GM23338 (cell line): ENCODE measurements around the gene KCNMA1. TPM values are rescaled to one million over a fixed set of nuclear protein-coding genes. Genes with fewer than 3 reads are reported as not detected.

Source experiments
- ATAC-seq: fragments of 200-7000 bp; cut with Tn5 transposase; 3 replicates; pipeline ENCODE4 v1.9.1; 2020
- DNase-seq: peaks from one replicate; pipeline ENCODE4 v3.0.0-alpha.2; 2015; ENCODE audit warnings: low spot score
- H2AFZ ChIP-seq: fragments of 200-600 bp; sonication (generic); 2 replicates; pipeline ENCODE4 v1.8.0; 2016; ENCODE audit warnings: antibody characterized with exemption, mild to moderate bottlenecking, moderate library complexity
- H3F3A ChIP-seq: fragments of 200-600 bp; sonication (generic); replicated peaks from 2 replicates; pipeline ENCODE4 v1.8.0; 2017; ENCODE audit warnings: antibody characterized with exemption, mixed run types, low read depth
- H3K27ac ChIP-seq: fragments of 200-600 bp; sonication (generic); 2 replicates; pipeline ENCODE4 v1.6.1; 2016; ENCODE audit warnings: low read depth
- H3K27me3 ChIP-seq: fragments of 200-600 bp; sonication (generic); 2 replicates; pipeline ENCODE4 v1.8.0; 2016; ENCODE audit warnings: mild to moderate bottlenecking, mixed run types, moderate library complexity; ENCODE audit not compliant: insufficient read depth
- H3K36me3 ChIP-seq: fragments of 200-600 bp; sonication (generic); 2 replicates; pipeline ENCODE4 v1.8.0; 2016; ENCODE audit warnings: mild to moderate bottlenecking; ENCODE audit not compliant: insufficient read depth
- H3K4me1 ChIP-seq: fragments of 200-600 bp; sonication (generic); 2 replicates; pipeline ENCODE4 v1.8.0; 2016; ENCODE audit warnings: mild to moderate bottlenecking, moderate library complexity; ENCODE audit not compliant: insufficient read depth
- H3K4me2 ChIP-seq: fragments of 200-600 bp; sonication (generic); 2 replicates; pipeline ENCODE4 v1.7.1; 2017; ENCODE audit warnings: mixed run types
- H3K4me3 ChIP-seq: fragments of 200-600 bp; sonication (generic); 2 replicates; pipeline ENCODE4 v1.6.1; 2016; ENCODE audit warnings: mixed run types
- H3K79me2 ChIP-seq: fragments of 200-600 bp; sonication (generic); replicated peaks from 2 replicates; pipeline ENCODE4 v1.8.0; 2017; ENCODE audit warnings: mild to moderate bottlenecking; ENCODE audit not compliant: insufficient read depth
- H3K9me2 ChIP-seq: fragments of 200-600 bp; sonication (generic); 2 replicates; pipeline ENCODE4 v1.8.0; 2017; ENCODE audit not compliant: insufficient read depth
- H4K20me1 ChIP-seq: fragments of 200-600 bp; sonication (generic); replicated peaks from 2 replicates; pipeline ENCODE4 v1.8.0; 2017; ENCODE audit warnings: mild to moderate bottlenecking; ENCODE audit not compliant: insufficient read depth
- H3K27ac Mint-ChIP-seq: 2 replicates; pipeline ENCODE4 v1.8.0; 2020; ENCODE audit warnings: inconsistent platforms, mild to moderate bottlenecking, moderate library complexity, mixed read lengths
- H3K27me3 Mint-ChIP-seq: 3 replicates; pipeline ENCODE4 v1.8.0; 2022; ENCODE audit warnings: low read depth, mild to moderate bottlenecking, moderate library complexity, mixed read lengths, inconsistent platforms; ENCODE audit not compliant: insufficient read depth, poor library complexity
- H3K36me3 Mint-ChIP-seq: 3 replicates; pipeline ENCODE4 v1.8.0; 2021; ENCODE audit warnings: low read depth, mild to moderate bottlenecking, inconsistent platforms, moderate library complexity, mixed read lengths
- H3K4me1 Mint-ChIP-seq: 3 replicates; pipeline ENCODE4 v1.8.0; 2020; ENCODE audit warnings: mild to moderate bottlenecking, inconsistent platforms, mixed read lengths
- H3K4me3 Mint-ChIP-seq: 3 replicates; pipeline ENCODE4 v1.8.0; 2021; ENCODE audit warnings: moderate library complexity, mild to moderate bottlenecking, inconsistent platforms, mixed read lengths
- H3K9me3 Mint-ChIP-seq: 3 replicates; pipeline ENCODE4 v1.8.0; 2020; ENCODE audit warnings: moderate library complexity, mild to moderate bottlenecking, inconsistent platforms, mixed read lengths
- CREB1 ChIP-seq: fragments of 250-450 bp; sonication (Bioruptor Pico); IDR thresholded peaks from 2 replicates; pipeline ENCODE4 v1.5.0; 2020; ENCODE audit warnings: low read depth, mild to moderate bottlenecking, moderate library complexity
- ETS1 ChIP-seq: IDR thresholded peaks from 2 replicates; pipeline ENCODE4 v1.6.1; 2016; ENCODE audit warnings: antibody characterized with exemption
- EZH2phosphoT487 ChIP-seq: fragments of 200-600 bp; sonication (generic); IDR thresholded peaks from one replicate; pipeline ENCODE4 v1.8.1; 2018; ENCODE audit warnings: antibody characterized with exemption; ENCODE audit not compliant: unreplicated experiment
- JUNB ChIP-seq: IDR thresholded peaks from one replicate; pipeline ENCODE4 v1.6.1; 2016; ENCODE audit warnings: antibody characterized with exemption; ENCODE audit not compliant: unreplicated experiment
- STAT1 ChIP-seq: IDR thresholded peaks from one replicate; pipeline ENCODE4 v1.6.1; 2016; ENCODE audit warnings: antibody characterized with exemption; ENCODE audit not compliant: unreplicated experiment
- ZNF331 ChIP-seq: fragments of 250-450 bp; sonication (Bioruptor Pico); IDR thresholded peaks from 2 replicates; pipeline ENCODE4 v1.5.0; 2020; ENCODE audit warnings: low read depth, mild to moderate bottlenecking, moderate library complexity
- ZNF462 ChIP-seq: fragments of 250-450 bp; sonication (Bioruptor Pico); IDR thresholded peaks from 2 replicates; pipeline ENCODE4 v1.5.0; 2020; ENCODE audit warnings: mild to moderate bottlenecking, moderate library complexity
- polyA plus RNA-seq: library from polyadenylated mRNA; unstranded; fragments of >200 nt; fragmentation: Nextera tagmentation; extraction: Ambion mirVana; gene quantifications from 2 replicates; pipeline ENCODE4 v1.2.1, GENCODE V29; 2016
- total RNA-seq: library from RNA; depleted of rRNA; stranded (reverse); fragments of >200 nt; shearing (Covaris generic); gene quantifications from 2 replicates; pipeline ENCODE4 v1.2.3, GENCODE V29; 2014
- TF ChIP-seq, protein P1 (sequence below), 2 experiments: fragments of 200-600 bp in 1 of 2; sonication (generic) in 1 of 2; conservative IDR thresholded peaks; 2 replicates each; pipeline versions ENCODE4 v1.5.1 to v1.6.1; 2016 to 2017; ENCODE audit warnings: antibody characterized with exemption in 2 of 2, low read depth in 2 of 2, mild to moderate bottlenecking in 2 of 2, moderate library complexity in 1 of 2

The KCNMA1 gene
- total and polyA plus RNA-seq, 2 experiments from 2014 or later = 8.2 to 9.0 TPM

- Histone ChIP-seq H3K27ac (no peak overlapping the region), H3K4me3 (no peak overlapping the region), H4K20me1 (no peaks in the 10 kb centered on the region), H3K9me2 (peaks cover 2% of the 10 kb centered on the region; the same call in 1 of the 2 replicates), H3K36me3 (no peaks in the 10 kb centered on the region), H2AFZ (no peak overlapping the region), H3K4me2 (no peak overlapping the region), H3K27me3 (no peaks in the 10 kb centered on the region), H3F3A (no peaks in the 10 kb centered on the region), H3K79me2 (no peaks in the 10 kb centered on the region), H3K4me1 (no peaks in the 10 kb centered on the region)
- TF ChIP-seq, protein P1, sequence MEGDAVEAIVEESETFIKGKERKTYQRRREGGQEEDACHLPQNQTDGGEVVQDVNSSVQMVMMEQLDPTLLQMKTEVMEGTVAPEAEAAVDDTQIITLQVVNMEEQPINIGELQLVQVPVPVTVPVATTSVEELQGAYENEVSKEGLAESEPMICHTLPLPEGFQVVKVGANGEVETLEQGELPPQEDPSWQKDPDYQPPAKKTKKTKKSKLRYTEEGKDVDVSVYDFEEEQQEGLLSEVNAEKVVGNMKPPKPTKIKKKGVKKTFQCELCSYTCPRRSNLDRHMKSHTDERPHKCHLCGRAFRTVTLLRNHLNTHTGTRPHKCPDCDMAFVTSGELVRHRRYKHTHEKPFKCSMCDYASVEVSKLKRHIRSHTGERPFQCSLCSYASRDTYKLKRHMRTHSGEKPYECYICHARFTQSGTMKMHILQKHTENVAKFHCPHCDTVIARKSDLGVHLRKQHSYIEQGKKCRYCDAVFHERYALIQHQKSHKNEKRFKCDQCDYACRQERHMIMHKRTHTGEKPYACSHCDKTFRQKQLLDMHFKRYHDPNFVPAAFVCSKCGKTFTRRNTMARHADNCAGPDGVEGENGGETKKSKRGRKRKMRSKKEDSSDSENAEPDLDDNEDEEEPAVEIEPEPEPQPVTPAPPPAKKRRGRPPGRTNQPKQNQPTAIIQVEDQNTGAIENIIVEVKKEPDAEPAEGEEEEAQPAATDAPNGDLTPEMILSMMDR (conservative IDR thresholded peaks at IDR 0.05; ENCODE audit: low read depth in 2 of 2) = no peak
- no peak for TF ChIP-seq ZNF331
- no peak for TF ChIP-seq ETS1
- no peak for TF ChIP-seq JUNB
- no peak for TF ChIP-seq STAT1
- no peak for TF ChIP-seq EZH2phosphoT487
- TF ChIP-seq CREB1 = no peak
- no peaks in the 10 kb centered on the region for H3K9me3 Mint-ChIP-seq
- H3K4me1 Mint-ChIP-seq = peaks cover 4% of the 10 kb centered on the region
- ATAC-seq (no peak), DNase-seq (no peak)
- H3K27ac Mint-ChIP-seq = no peak overlapping the region
- H3K36me3 Mint-ChIP-seq = no peaks in the 10 kb centered on the region
- H3K27me3 Mint-ChIP-seq = peaks cover 2% of the 10 kb centered on the region
- H3K4me3 Mint-ChIP-seq = no peak overlapping the region
Measured at GRCh38 chr10:77548157-77548556, 89.5 kb downstream of the KCNMA1 start.

- no peaks in the 10 kb centered on the region for H3K9me3 Mint-ChIP-seq
- H3K27me3 Mint-ChIP-seq = peaks cover 2% of the 10 kb centered on the region
- peaks cover 2% of the 10 kb centered on the region; the same call in 1 of the 2 replicates for H3K9me2 ChIP-seq
- H3K4me3 ChIP-seq = no peak overlapping the region
- no peak for ATAC-seq
- H3K4me1 Mint-ChIP-seq = peaks cover 4% of the 10 kb centered on the region
- H3K27ac Mint-ChIP-seq = no peak overlapping the region
- H3K4me3 Mint-ChIP-seq = no peak overlapping the region
- H4K20me1 ChIP-seq = no peaks in the 10 kb centered on the region
- no peaks in the 10 kb centered on the region for H3F3A ChIP-seq
- no peak overlapping the region for H2AFZ ChIP-seq
- no peaks in the 10 kb centered on the region for H3K36me3 Mint-ChIP-seq
- H3K27ac ChIP-seq = no peak overlapping the region
- H3K79me2 ChIP-seq = no peaks in the 10 kb centered on the region
- H3K27me3 ChIP-seq = no peaks in the 10 kb centered on the region
- H3K4me1 ChIP-seq = no peaks in the 10 kb centered on the region
- DNase-seq = no peak
- H3K36me3 ChIP-seq = no peaks in the 10 kb centered on the region
- no peak overlapping the region for H3K4me2 ChIP-seq
- no peak for TF ChIP-seq ZNF331
- TF ChIP-seq JUNB = no peak
- no peak for TF ChIP-seq EZH2phosphoT487
- no peak for TF ChIP-seq ZNF462 (CRISPR knock-in tag)
- no peak for TF ChIP-seq ETS1
Measured at GRCh38 chr10:77547307-77548050, 90.1 kb downstream of the KCNMA1 start.
